Stimulated activated CD4-positive, alpha-beta T cell treated with anti-CD3 and anti-CD28 coated beads, TNF-alpha, amount 100 ng/mL, for 24 hours (primary cell): ENCODE results near the gene TK2.
"Not testable (repeated sequence)": the region's sequence is repeated elsewhere in the genome, so short reads cannot be mapped to it uniquely, and the experiment has no call there.

Source experiments
- DNase-seq, 3 experiments: peaks; one replicate each; pipeline ENCODE4 v3.0.0-alpha.2; 2020; ENCODE audit warnings: low read depth in 3 of 3

Gene TK2

GRCh38 chr16:66572356-66572755 lies 22.4 kb upstream of the TK2 start:
- DNase-seq: no peak

DNA sequence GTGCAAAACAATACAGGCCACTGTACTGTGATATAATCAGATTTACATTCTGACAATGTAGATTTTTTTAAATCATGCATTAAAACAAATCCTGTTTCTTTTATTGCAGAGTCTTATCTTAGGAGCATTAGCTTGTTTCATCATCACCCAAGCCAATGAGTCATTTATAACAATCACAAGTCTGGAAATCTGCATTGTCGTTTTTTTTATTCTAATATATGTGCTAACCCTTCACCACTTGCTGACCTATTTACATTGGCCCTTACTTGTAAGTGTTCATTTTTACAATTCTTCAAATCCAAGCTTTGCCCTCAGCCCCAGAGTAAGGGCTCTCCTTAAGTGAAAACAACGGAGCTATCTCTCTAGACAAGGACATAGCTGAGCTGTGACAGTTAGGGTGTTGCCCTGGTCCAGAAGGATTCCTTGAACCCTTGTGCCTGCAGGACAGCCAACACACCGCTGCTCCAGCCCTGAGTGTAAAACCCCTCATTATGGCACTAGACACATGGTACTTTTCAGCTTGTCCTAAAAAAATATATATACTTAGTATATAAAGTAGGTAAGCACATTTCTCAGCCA lies 20.0 kb upstream of the TK2 start:
- DNase-seq: no peak

DNA sequence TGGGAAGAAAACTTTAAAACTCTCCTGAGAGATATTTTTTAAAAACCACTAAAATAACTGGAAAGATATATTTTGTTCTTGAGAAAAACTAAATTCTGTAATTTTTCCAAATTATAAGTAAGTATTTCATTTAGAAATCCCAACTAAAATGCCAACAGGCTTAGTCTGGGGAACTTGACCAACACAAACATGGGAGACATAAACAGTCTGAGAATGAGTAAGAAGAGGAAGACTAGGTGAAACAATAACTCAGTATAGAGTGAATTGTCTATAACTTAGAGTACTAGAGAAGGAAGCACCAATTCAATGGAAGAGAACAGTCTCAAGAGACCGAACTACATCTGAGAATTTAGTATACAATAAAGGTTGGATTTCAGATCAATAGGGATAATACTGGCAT lies 19.2 kb upstream of the TK2 start:
- no peak for DNase-seq

- no peak for DNase-seq
These were observed 18.4 kb upstream of the TK2 start for GRCh38 chr16:66568355-66568754.

DNA sequence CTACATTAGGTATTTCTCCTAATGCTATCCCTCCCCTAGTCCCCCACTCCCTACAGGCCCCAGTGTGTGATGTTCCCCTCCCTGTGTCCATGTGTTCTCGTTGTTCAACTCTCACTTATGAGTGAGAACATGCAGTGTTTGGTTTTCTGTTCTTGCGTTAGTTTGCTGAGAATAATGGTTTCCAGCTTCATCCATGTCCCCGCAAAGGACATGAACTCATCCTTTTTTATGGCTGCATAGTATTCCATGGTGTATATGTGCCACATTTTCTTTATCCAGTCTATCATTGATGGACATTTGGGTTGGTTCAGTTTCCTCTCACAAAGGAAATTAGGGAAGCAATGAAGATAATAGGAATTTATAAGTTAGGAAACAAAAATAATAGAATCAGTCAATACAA lies 17.3 kb upstream of the TK2 start:
- DNase-seq: not testable (repeated sequence)

DNA sequence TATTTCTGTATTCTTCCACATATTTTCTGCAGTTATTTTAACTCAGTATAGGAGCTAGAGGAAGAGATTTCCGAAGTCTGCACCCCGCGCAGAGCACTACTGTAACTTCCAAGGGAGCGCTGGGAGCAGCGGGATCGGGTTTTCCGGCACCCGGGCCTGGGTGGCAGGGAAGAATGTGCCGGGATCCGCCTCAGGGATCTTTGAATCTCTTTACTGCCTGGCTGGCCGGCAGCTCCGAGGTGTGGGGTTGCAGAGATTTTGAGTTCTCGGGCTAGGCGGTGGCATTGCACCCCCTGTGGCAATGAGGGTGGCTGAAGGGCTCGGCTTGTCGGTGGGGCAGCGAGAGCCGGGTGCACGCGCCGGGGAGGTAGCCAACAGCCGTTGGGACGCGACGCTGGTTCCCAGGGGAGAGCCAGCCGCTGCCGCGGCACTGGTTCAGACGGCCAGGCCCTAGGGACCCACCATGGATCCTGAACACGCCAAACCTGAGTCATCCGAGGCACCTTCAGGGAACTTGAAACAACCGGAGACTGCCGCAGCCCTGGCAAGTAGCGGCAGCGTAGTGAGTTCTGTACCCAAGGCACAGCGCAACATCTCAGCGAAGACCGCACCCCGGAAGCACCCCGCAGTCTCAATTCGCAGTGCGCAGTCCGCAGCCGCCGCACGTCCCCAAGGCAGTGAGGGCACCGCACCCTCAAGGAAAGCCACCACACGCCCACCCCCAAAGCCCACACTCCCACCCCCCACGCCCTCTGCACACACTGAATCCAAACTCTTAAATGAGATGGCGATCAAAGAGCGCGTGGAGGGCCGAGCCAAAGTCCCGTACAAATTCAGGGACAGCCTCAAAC lies 16.4 kb upstream of the TK2 start, which contains the start of gene CMTM1:
Gene CMTM1, plus strand, starts transcription at position 389 of the 851 bp plus-strand sequence. Its CDS starts 75 bp downstream, at position 464.
- DNase-seq: no peak

DNA sequence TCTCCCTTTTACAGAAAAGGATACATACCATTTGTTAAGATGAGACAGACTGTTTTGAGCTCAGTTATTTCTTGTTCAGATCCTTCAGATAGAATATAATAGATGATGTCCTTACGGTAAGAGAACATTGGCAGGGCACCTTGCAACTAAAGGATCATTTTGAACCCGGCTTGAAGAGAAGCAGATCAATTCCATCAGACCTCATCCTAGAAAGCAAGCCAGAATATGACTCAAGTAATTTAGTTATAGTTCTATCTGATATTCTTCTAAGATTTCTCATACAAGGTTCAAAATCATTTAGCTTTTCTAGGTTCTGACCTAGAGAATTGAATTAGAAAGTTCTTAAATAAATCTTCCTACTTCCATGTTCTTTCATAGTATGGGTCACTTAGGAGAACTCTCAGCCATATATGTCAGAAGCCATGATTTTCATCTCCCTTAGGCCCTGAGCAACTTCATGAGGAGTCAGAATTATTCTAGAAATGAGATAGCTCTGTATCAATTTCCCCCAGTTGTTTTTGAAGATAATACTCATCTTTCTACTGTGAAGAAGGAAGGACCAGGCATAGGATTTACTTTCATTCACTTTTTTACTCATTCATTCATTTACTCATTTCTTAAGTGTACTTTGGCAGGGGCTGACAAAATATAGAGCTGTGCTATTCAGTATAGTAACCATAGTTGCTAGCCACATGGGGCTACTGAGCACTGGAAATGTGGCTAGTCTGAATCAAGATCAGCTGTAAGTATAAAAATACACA lies 13.8 kb upstream of the TK2 start:
- DNase-seq: no peak

- DNase-seq: no peak
These were observed 13.1 kb upstream of the TK2 start for GRCh38 chr16:66562986-66563385.

DNA sequence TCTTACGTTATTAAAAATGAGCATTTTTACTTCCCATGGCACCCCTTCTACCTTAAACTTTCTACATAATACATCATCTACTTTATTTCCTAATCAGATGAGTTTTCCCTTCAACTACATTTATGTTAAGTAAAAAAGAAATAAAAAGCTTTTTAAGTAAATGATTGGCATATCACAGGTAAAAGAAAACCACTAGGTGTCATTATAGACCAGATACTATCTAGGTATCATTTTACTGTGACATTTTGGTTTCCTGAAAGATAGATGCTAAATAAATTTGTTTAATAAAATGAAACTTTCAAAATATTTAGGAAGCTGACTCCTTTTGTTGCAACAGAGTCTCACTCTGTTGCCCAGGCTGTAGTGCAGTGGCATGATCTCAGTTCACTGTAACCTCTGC lies 12.5 kb upstream of the TK2 start:
- no peak for DNase-seq

DNA sequence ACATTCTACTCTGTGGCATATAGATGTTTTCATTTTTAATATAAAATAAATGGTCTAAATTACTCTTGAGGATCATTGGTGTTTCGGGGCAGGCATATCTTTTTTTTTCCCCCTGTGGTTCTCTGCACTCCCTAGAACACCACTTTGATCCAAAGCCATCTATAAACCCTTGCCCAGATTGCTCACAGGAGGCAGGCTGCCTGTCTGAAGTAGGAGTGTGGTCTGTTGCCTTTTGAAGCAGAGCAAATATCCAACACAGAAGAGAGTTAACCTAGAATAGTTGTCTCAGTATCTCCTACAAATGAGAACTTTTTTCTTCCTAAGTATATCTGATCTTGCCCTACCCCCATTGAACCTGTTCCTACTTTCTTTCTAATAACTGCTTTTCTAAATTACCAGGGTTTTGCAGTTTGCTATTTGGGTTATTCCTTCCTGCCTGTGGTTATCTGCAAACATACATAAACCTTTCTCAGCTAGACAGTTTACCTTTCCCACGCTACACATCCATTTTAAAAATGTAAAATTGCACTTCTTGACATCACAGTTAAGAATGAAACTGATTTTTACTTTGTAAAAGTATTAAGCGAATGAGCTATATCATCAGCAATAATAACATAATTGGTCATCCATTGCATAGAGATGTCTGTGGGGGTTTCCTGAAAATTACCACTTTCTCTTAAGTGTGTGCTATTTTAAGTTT lies 11.6 kb upstream of the TK2 start:
- no peak for DNase-seq

DNA sequence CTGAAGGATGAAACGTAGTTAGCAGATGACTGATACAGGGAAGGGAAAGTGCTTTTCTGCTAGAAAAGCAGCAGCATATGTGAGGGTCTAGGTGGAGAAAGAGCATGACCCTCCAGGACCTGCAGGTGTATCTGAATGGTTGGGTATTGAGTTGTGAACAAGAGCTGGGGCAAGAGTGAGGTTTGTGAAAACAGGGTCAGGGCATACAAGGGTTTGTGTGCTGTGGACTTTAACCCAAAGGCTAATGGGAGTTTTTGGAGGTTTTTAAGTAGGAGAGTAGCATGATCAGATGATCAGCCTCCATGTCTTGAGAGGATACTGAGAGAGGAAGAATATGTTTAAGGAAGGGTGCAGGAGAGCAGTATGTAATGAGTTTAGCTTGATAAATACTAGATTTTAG lies 10.2 kb upstream of the TK2 start:
- no peak for DNase-seq

- no peak for DNase-seq
These were observed 4.6 kb upstream of the TK2 start for GRCh38 chr16:66554495-66554894.

DNA sequence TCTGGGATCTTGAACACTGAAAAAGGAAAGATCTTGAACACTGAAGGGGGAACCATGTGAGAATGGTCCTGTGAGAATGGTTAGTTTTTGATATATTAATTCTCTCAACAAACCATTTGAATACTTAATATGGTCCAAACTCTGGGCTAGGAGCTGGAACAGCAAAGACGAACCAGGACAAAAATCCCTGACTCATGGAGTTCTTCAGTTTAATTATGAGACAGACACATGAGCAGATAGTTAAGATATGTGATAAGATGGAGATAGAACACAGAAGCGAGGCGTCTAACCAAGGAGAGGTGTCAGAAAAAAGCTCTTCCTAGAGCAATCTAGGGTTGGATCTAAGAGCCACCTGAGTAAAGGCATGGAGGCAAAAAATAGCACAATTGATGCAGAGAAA lies 4.1 kb upstream of the TK2 start:
- DNase-seq: no peak

GRCh38 chr16:66553223-66553622 lies 3.3 kb upstream of the TK2 start:
- no peak for DNase-seq

DNA sequence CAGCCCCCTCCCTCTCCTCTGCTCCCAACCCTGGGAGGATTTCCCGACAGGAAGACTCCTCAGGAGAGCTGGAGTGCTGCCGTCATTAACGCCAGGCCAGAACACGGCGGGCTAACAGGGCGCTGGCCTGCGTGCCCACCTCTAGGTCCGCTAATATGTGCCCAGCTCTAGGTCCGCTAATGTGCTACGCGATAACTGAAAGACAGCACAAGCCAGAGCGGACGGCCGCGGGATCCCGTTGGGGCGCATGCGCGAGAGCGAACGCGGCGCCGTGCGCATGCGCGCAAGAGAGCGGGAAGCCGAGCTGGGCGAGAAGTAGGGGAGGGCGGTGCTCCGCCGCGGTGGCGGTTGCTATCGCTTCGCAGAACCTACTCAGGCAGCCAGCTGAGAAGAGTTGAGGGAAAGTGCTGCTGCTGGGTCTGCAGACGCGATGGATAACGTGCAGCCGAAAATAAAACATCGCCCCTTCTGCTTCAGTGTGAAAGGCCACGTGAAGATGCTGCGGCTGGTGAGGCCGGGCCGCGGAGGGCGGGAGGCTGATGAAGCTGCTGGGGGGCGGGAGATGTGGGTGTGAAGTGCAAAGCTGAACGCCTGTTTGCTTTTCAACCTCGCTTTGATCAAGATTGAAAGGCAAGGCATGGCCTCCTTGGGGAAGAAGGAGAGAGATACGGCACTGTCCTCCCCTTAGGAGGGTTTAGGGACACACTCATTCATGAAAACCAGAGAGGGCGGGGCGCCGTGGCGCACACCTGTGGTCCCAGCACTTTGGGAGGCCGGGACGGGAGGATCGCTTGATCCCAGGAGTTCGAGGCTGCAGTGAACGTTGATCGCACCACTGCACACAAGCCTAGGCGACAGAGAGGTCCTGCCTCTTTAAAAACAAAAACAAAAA lies 2.6 kb upstream of the TK2 start, which contains the start of gene CKLF:
Gene CKLF, plus strand, starts transcription at position 291 of the 892 bp plus-strand sequence. Its CDS starts 140 bp downstream, at position 431.
- DNase-seq: peak; percentile 78 to 86 (median 81)

DNA sequence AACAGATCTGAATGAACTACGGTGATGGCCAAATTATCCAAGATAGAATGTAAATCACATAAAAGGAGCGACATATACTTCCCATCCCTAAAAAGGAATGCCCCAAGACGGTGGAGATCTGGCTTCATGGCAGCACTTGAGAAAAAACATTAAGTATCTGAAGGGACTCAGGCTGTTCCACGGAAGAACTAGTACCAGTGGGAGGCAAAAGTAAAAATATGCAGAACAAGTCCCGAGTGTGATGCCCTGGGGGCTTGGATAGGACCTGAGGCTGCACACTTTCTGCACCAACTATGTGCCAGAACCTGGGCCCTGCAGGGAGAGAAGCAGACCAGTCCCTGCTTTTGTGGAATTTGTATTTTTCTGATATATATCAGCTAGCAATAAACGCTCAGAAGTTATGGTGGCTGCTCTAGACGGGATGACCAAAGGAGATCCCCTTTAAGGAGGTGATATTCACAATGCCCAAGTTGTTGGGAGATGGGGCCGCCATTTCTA lies 1.9 kb upstream of the TK2 start:
- DNase-seq: no peak

GRCh38 chr16:66551348-66551759 lies 1.4 kb upstream of the TK2 start:
- DNase-seq: peak; percentile 26 to 57 (median 38)

DNA sequence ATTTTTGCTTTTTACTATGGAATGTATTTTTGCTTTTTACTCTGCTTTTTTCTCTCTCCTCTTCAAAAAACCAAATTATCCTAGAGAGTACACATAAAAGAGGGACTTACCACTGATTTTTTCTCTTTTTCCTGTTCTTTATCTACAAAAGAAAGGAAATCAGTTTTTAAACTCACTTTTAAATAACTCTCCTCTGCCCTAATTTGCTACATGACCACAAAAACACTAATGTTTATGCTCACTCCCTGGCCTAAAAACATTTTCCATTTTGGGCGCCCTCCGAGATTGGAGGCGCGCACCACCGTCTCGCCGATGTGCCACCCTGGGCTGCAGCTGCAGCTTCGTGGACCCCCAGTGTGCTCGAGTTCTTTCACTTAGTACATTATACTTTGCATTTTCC lies 1.1 kb downstream of the TK2 start:
- DNase-seq: no peak

DNA sequence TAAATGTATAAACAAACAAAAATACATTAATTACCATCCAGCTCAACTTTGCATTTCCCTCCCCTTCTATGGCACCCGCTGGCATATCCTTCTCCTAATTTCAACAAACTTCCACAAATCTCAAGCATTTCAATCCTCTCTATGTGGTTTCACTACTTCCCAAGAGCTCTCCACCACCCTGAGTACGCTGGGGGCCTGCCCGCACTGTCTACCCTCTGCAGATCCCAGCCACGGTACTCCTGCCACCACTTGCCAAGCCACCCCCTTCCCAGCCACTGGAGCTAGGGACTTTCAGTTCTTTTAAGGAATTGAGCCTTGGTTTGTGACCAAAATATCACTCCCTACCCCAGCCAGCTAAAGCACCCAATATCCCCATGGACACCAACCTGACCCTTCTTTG lies 1.9 kb downstream of the TK2 start:
- no peak for DNase-seq

DNA sequence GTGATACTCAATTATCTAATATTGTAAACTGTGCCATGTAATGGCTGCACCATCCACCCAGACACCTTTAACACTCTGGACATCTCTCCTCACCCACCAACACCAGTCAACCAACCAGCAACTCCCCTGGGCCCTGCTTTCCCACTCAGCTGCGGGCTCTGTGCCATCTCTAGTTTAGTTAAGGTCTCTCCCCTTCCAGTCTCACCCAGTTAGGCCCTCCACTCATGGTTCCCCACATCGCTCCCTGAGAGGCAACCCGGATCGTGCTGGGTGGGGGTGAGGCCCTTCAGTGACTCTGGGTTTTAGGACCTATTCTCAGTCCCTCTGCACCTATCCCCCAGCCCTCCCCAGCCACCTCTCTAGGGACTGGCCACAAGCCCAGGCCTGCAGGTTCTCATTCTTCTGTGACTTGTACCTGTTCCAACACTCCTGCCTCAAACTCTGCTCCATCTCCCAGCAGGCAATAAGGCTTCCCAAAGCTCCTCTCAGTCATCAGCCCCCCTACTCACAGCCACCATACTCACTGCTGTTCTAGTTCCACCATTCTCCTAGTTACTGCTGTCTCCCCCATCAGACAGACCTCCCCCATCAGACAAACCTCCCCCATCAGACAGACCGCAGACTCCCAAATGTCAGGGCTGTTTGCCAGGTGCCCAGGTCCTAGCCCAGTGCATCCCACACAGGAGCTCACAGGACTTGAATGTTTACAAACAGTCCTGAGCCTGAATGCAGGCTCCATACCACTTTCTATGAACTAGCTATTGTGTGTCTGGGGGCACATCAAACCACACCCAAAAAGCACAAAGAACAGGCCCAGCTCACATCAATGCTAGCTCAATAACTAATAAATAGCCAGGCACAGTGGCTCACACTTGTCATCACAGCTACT lies 2.6 kb downstream of the TK2 start:
- no peak for DNase-seq
